CD4-positive, alpha-beta T cell treated with Interferon alpha-2 for 1 hour (primary cell): ENCODE measurements around the gene ERVH48-1.
A peak's percentile ranks its signal among the peaks of the same experiment; 100 is the strongest.
"Not testable (repeated sequence)": the region's sequence is repeated elsewhere in the genome, so short reads cannot be mapped to it uniquely, and the experiment has no call there.

Experiments used
- DNase-seq, 2 donors: peaks; one replicate each; pipeline ENCODE4 v3.0.0-alpha.2; 2020 to 2022

The ERVH48-1 gene

GRCh38 chr21:42925114-42925926 is at the start of gene ERVH48-1:
Gene ERVH48-1, minus strand, starts transcription at chr21:42925630. Its CDS starts 6,624 bp downstream, at chr21:42919006.
- DNase-seq: peak in 1 of 2 donors; percentile 22

GRCh38 chr21:42973991-42974831 is 48.8 kb upstream of the ERVH48-1 start, which contains the start of gene PKNOX1:
Gene PKNOX1, plus strand, starts transcription at chr21:42974562. Its CDS starts 29,820 bp downstream, at chr21:43004382.
- peak; percentile 99 to 100 for DNase-seq

GRCh38 chr21:42973309-42973990 is 48.0 kb upstream of the ERVH48-1 start:
- no peak for DNase-seq

- DNase-seq: no peak
Measured at GRCh38 chr21:42971897-42972275, 46.5 kb upstream of the ERVH48-1 start.

GRCh38 chr21:42970946-42971653 is 45.7 kb upstream of the ERVH48-1 start:
- DNase-seq: no peak

- DNase-seq: no peak
Measured at GRCh38 chr21:42969193-42969600, 43.8 kb upstream of the ERVH48-1 start.

GRCh38 chr21:42967616-42968015 is 42.2 kb upstream of the ERVH48-1 start:
- DNase-seq: not testable (repeated sequence)

GRCh38 chr21:42965211-42965560 is 39.8 kb upstream of the ERVH48-1 start:
- no peak for DNase-seq

- no peak for DNase-seq
Measured at GRCh38 chr21:42964546-42965210, 39.2 kb upstream of the ERVH48-1 start.

GRCh38 chr21:42964086-42964485 is 38.7 kb upstream of the ERVH48-1 start:
- DNase-seq: no peak

GRCh38 chr21:42962380-42963007 is 37.1 kb upstream of the ERVH48-1 start:
- no peak for DNase-seq

GRCh38 chr21:42959728-42960127 is 34.3 kb upstream of the ERVH48-1 start:
- DNase-seq: no peak

- DNase-seq: not testable (repeated sequence)
Measured at GRCh38 chr21:42958122-42958521, 32.7 kb upstream of the ERVH48-1 start.

- no peak for DNase-seq
Measured at GRCh38 chr21:42956824-42957630, 31.6 kb upstream of the ERVH48-1 start.

- DNase-seq: not testable (repeated sequence)
Measured at GRCh38 chr21:42951193-42951592, 25.8 kb upstream of the ERVH48-1 start.

GRCh38 chr21:42949094-42949755 is 23.8 kb upstream of the ERVH48-1 start:
- peak in 1 of 2 donors; percentile 13 for DNase-seq

GRCh38 chr21:42942244-42942643 is 16.8 kb upstream of the ERVH48-1 start:
- DNase-seq: no peak

GRCh38 chr21:42941696-42942085 is 16.3 kb upstream of the ERVH48-1 start:
- no peak for DNase-seq

GRCh38 chr21:42939582-42940413 is 14.4 kb upstream of the ERVH48-1 start:
- no peak for DNase-seq
